ENCODE data around the gene BMP15. TPM values are rescaled to one million over a fixed set of nuclear protein-coding genes. Genes with fewer than 3 reads are reported as not detected.

The BMP15 gene
- not detected in 2 replicates for total RNA-seq (2014; rRNA removed; shearing (Covaris generic))
- not detected in 2 replicates for polyA plus RNA-seq (2015; cell fraction: cytosol; rRNA removed)
- not detected in 2 replicates for polyA plus RNA-seq (2015; cell fraction: nucleus; rRNA removed)

- DNase-seq (ENCODE audit: low read depth) = no peak
These were observed at the start of gene BMP15 for GRCh38 chrX:50910685-50911176. Gene BMP15 (plus strand): TSS chrX:50910735. CDS start chrX:50910784, 49 bp downstream.

- DNase-seq (ENCODE audit: low read depth) = no peak
These were observed 47.1 kb upstream of the BMP15 start for GRCh38 chrX:50863471-50863870.

GRCh38 chrX:50865311-50865710, 45.2 kb upstream of the BMP15 start:
- no peak for DNase-seq (ENCODE audit: low read depth)

- no peak for DNase-seq (ENCODE audit: low read depth)
These were observed 38.5 kb upstream of the BMP15 start for GRCh38 chrX:50871922-50872453.

GRCh38 chrX:50874876-50875275, 35.7 kb upstream of the BMP15 start:
- DNase-seq (ENCODE audit: low read depth) = no peak

- DNase-seq (ENCODE audit: low read depth) = no peak
These were observed 34.0 kb upstream of the BMP15 start for GRCh38 chrX:50876551-50876950.

- DNase-seq (ENCODE audit: low read depth) = no peak
These were observed 33.2 kb upstream of the BMP15 start for GRCh38 chrX:50877310-50877709.

- DNase-seq (ENCODE audit: low read depth) = peak; percentile 32
These were observed 29.5 kb upstream of the BMP15 start for GRCh38 chrX:50881028-50881427.

- DNase-seq (ENCODE audit: low read depth) = no peak
These were observed 21.7 kb upstream of the BMP15 start for GRCh38 chrX:50888884-50889283.

GRCh38 chrX:50889582-50889981, 21.0 kb upstream of the BMP15 start:
- no peak for DNase-seq (ENCODE audit: low read depth)

GRCh38 chrX:50893047-50893446, 17.5 kb upstream of the BMP15 start:
- DNase-seq (ENCODE audit: low read depth) = no peak

GRCh38 chrX:50893466-50893865, 17.1 kb upstream of the BMP15 start:
- no peak for DNase-seq (ENCODE audit: low read depth)

- no peak for DNase-seq (ENCODE audit: low read depth)
These were observed 5.2 kb upstream of the BMP15 start for GRCh38 chrX:50905334-50905733.

- peak; percentile 83 for DNase-seq (ENCODE audit: low read depth)
These were observed 3.0 kb downstream of the BMP15 start for GRCh38 chrX:50913520-50913919.

GRCh38 chrX:50920132-50920531, 9.6 kb downstream of the BMP15 start:
- peak; percentile 27 for DNase-seq (ENCODE audit: low read depth)

- no peak for DNase-seq (ENCODE audit: low read depth)
These were observed 16.6 kb downstream of the BMP15 start for GRCh38 chrX:50927127-50927526.

GRCh38 chrX:50941638-50942037, 31.1 kb downstream of the BMP15 start:
- peak; percentile 0 for DNase-seq (ENCODE audit: low read depth)

GRCh38 chrX:50942471-50942870, 31.9 kb downstream of the BMP15 start:
- DNase-seq (ENCODE audit: low read depth) = no peak

GRCh38 chrX:50952406-50952805, 41.9 kb downstream of the BMP15 start:
- no peak for DNase-seq (ENCODE audit: low read depth)

GRCh38 chrX:50953832-50954231, 43.3 kb downstream of the BMP15 start:
- DNase-seq (ENCODE audit: low read depth) = no peak

- DNase-seq (ENCODE audit: low read depth) = no peak
These were observed 51.6 kb downstream of the BMP15 start for GRCh38 chrX:50962156-50962555.

GRCh38 chrX:50963842-50964241, 53.3 kb downstream of the BMP15 start:
- DNase-seq (ENCODE audit: low read depth) = no peak

All from HT1080 (cell line).